GM12878 (cell line): Measurements from ENCODE around the gene DACH1.

ENCODE experiments used
- EP300 ChIP-seq, 2 experiments: fragments of 150-350 bp in 1 of 2; IDR thresholded peaks; 2 replicates each; pipeline ENCODE4 v1.6.1; 2011 to 2012; ENCODE audit warnings: low read depth in 2 of 2, low read length in 2 of 2, borderline replicate concordance in 1 of 2, improper control_type of control experiment in 1 of 2, inconsistent platforms in 1 of 2; ENCODE audit not compliant: control insufficient read depth in 1 of 2
- SIX5 ChIP-seq: IDR thresholded peaks from 2 replicates; pipeline ENCODE4 v1.6.1; 2011; ENCODE audit warnings: mild to moderate bottlenecking, low read depth, low read length, moderate library complexity; ENCODE audit not compliant: severe bottlenecking
- USF1 ChIP-seq: IDR thresholded peaks from 2 replicates; pipeline ENCODE4 v1.6.1; 2011; ENCODE audit warnings: borderline replicate concordance, low read depth, mild to moderate bottlenecking, moderate library complexity, mixed read lengths, low read length; ENCODE audit not compliant: insufficient read depth; ENCODE audit errors: extremely low read length
- TF ChIP-seq, protein P1 (sequence below), 3 experiments: IDR thresholded peaks in 2 of 3; conservative IDR thresholded peaks in 1 of 3; 2 replicates each; pipeline ENCODE4 v1.5.1; 2011; ENCODE audit warnings: low read depth in 3 of 3, low read length in 3 of 3, mild to moderate bottlenecking in 3 of 3, control low read depth in 2 of 3, moderate library complexity in 2 of 3, inconsistent platforms in 1 of 3, mixed read lengths in 1 of 3; ENCODE audit not compliant: control insufficient read depth in 2 of 3, insufficient read depth in 1 of 3; ENCODE audit errors: extremely low read depth in 1 of 3

- TF ChIP-seq SIX5 = no peak
- TF ChIP-seq, protein P1, sequence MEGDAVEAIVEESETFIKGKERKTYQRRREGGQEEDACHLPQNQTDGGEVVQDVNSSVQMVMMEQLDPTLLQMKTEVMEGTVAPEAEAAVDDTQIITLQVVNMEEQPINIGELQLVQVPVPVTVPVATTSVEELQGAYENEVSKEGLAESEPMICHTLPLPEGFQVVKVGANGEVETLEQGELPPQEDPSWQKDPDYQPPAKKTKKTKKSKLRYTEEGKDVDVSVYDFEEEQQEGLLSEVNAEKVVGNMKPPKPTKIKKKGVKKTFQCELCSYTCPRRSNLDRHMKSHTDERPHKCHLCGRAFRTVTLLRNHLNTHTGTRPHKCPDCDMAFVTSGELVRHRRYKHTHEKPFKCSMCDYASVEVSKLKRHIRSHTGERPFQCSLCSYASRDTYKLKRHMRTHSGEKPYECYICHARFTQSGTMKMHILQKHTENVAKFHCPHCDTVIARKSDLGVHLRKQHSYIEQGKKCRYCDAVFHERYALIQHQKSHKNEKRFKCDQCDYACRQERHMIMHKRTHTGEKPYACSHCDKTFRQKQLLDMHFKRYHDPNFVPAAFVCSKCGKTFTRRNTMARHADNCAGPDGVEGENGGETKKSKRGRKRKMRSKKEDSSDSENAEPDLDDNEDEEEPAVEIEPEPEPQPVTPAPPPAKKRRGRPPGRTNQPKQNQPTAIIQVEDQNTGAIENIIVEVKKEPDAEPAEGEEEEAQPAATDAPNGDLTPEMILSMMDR (IDR thresholded peaks at IDR 0.05 in 2 of 3, conservative IDR thresholded peaks at IDR 0.05 in 1 of 3; ENCODE audit: control insufficient read depth in 2 of 3, extremely low read depth in 1 of 3, insufficient read depth in 1 of 3, low read depth in 3 of 3, low read length in 3 of 3) = no peak
- no peak for TF ChIP-seq USF1
- TF ChIP-seq EP300 (IDR thresholded peaks at IDR 0.05; ENCODE audit: borderline replicate concordance in 1 of 2, control insufficient read depth in 1 of 2, low read depth in 2 of 2, low read length in 2 of 2) = no peak
Observed at GRCh38 chr13:71882120-71882519, 15.1 kb upstream of the DACH1 start.
